ELR (cell line): Measurements from ENCODE around the gene GPC2.
"Not testable (repeated sequence)": the region's sequence is repeated elsewhere in the genome, so short reads cannot be mapped to it uniquely, and the experiment has no call there.

Experiments
- DNase-seq: peaks from one replicate; pipeline ENCODE4 v3.0.0-alpha.2; 2015; ENCODE audit warnings: low read depth

The GPC2 gene

GRCh38 chr7:100152404-100152803, 24.8 kb downstream of the GPC2 start:
- DNase-seq = no peak

- DNase-seq = peak; percentile 99
Measured at GRCh38 chr7:100148559-100149328, 28.4 kb downstream of the GPC2 start, which contains the start of gene LAMTOR4. Gene LAMTOR4, plus strand, starts transcription at chr7:100148918. Its CDS starts 55 bp downstream, at chr7:100148973.

GRCh38 chr7:100148225-100148558, 29.0 kb downstream of the GPC2 start:
- DNase-seq = no peak

- DNase-seq = no peak
Measured at GRCh38 chr7:100147278-100147677, 29.9 kb downstream of the GPC2 start.

- not testable (repeated sequence) for DNase-seq
Measured at GRCh38 chr7:100146350-100146749, 30.8 kb downstream of the GPC2 start.

GRCh38 chr7:100142461-100142860, 34.7 kb downstream of the GPC2 start:
- no peak for DNase-seq

- DNase-seq = no peak
Measured at GRCh38 chr7:100141555-100141949, 35.6 kb downstream of the GPC2 start.

GRCh38 chr7:100137851-100138760, 39.1 kb downstream of the GPC2 start:
- DNase-seq = no peak

- peak; percentile 75 for DNase-seq
Measured at GRCh38 chr7:100132697-100133151, 44.5 kb downstream of the GPC2 start.

- DNase-seq = no peak
Measured at GRCh38 chr7:100132126-100132525, 45.1 kb downstream of the GPC2 start.

GRCh38 chr7:100130608-100131453, 46.4 kb downstream of the GPC2 start:
- DNase-seq = peak; percentile 66

- not testable (repeated sequence) for DNase-seq
Measured at GRCh38 chr7:100130220-100130607, 47.0 kb downstream of the GPC2 start.

GRCh38 chr7:100128637-100128963, 48.6 kb downstream of the GPC2 start:
- no peak for DNase-seq

GRCh38 chr7:100127866-100128636, 49.1 kb downstream of the GPC2 start:
- DNase-seq = peak; percentile 45

GRCh38 chr7:100126931-100127865, 50.0 kb downstream of the GPC2 start, which contains the start of gene MBLAC1:
Gene MBLAC1, plus strand, starts transcription at chr7:100126967. Its CDS starts 429 bp downstream, at chr7:100127396.
- DNase-seq = peak; percentile 92

GRCh38 chr7:100126239-100126930, 50.8 kb downstream of the GPC2 start:
- DNase-seq = no peak

- DNase-seq = no peak
Measured at GRCh38 chr7:100124301-100125230, 52.6 kb downstream of the GPC2 start.

- no peak for DNase-seq
Measured at GRCh38 chr7:100122568-100122967, 54.6 kb downstream of the GPC2 start.
